H9 (cell line): ENCODE data around the gene TTC39B. TPM values are rescaled to one million over a fixed set of nuclear protein-coding genes. Genes with fewer than 3 reads are reported as not detected.

Experiments used
- DNase-seq: peaks from one replicate; pipeline ENCODE4 v3.0.0-alpha.2; 2017
- H2AFZ ChIP-seq: one replicate; pipeline ENCODE4 v1.6.1; 2013; ENCODE audit warnings: mild to moderate bottlenecking, low read length, control low read depth, moderate library complexity
- H2AK5ac ChIP-seq: 2 replicates; pipeline ENCODE4 v1.6.1; 2013; ENCODE audit warnings: low read length, control low read depth, mixed read lengths; ENCODE audit not compliant: insufficient read length
- H2BK120ac ChIP-seq: one replicate; pipeline ENCODE4 v1.6.1; 2013; ENCODE audit warnings: low read depth, mild to moderate bottlenecking, low read length, control low read depth, inconsistent platforms; ENCODE audit not compliant: poor library complexity, severe bottlenecking
- H2BK12ac ChIP-seq: 2 replicates; pipeline ENCODE4 v1.6.1; 2013; ENCODE audit warnings: low read length, control low read depth, mixed read lengths, low read depth; ENCODE audit not compliant: insufficient read length
- H2BK15ac ChIP-seq: 2 replicates; pipeline ENCODE4 v1.6.1; 2013; ENCODE audit warnings: low read depth, low read length, control low read depth
- H2BK20ac ChIP-seq: one replicate; pipeline ENCODE4 v1.6.1; 2013; ENCODE audit warnings: low read depth, mild to moderate bottlenecking, low read length, control low read depth, inconsistent platforms; ENCODE audit not compliant: poor library complexity, severe bottlenecking
- H2BK5ac ChIP-seq: 2 replicates; pipeline ENCODE4 v1.6.1; 2013; ENCODE audit warnings: low read length, control low read depth, mixed read lengths; ENCODE audit not compliant: insufficient read length
- H3K14ac ChIP-seq: 2 replicates; pipeline ENCODE4 v1.6.1; 2013; ENCODE audit warnings: low read length, control low read depth; ENCODE audit not compliant: insufficient read depth
- H3K18ac ChIP-seq: 2 replicates; pipeline ENCODE4 v1.6.1; 2013; ENCODE audit warnings: low read depth, mild to moderate bottlenecking, mixed read lengths, low read length, control low read depth; ENCODE audit not compliant: insufficient read length
- H3K23ac ChIP-seq: 2 replicates; pipeline ENCODE4 v1.6.1; 2013; ENCODE audit warnings: low read length, control low read depth, mixed read lengths, low read depth; ENCODE audit not compliant: insufficient read length
- H3K23me2 ChIP-seq: 2 replicates; pipeline ENCODE4 v1.6.1; 2013; ENCODE audit warnings: low read depth, mild to moderate bottlenecking, mixed read lengths, low read length, control low read depth; ENCODE audit not compliant: insufficient read length, poor library complexity, severe bottlenecking
- H3K27ac ChIP-seq: 2 replicates; pipeline ENCODE4 v1.5.1; 2013; ENCODE audit warnings: low read length, control low read depth, mixed read lengths, low read depth; ENCODE audit not compliant: insufficient read length
- H3K27me3 ChIP-seq: 2 replicates; pipeline ENCODE4 v1.6.1; 2013; ENCODE audit warnings: low read length, control low read depth, inconsistent platforms; ENCODE audit not compliant: insufficient read depth
- H3K4ac ChIP-seq: 2 replicates; pipeline ENCODE4 v1.6.1; 2013; ENCODE audit warnings: low read depth, mild to moderate bottlenecking, control low read depth, inconsistent platforms, low read length, moderate library complexity
- H3K4me1 ChIP-seq: 2 replicates; pipeline ENCODE4 v1.6.1; 2013; ENCODE audit warnings: low read length, control low read depth, inconsistent platforms; ENCODE audit not compliant: insufficient read depth
- H3K4me2 ChIP-seq: 2 replicates; pipeline ENCODE4 v1.6.1; 2013; ENCODE audit warnings: low read length, control low read depth, mixed read lengths; ENCODE audit not compliant: insufficient read length, insufficient read depth
- H3K56ac ChIP-seq: 2 replicates; pipeline ENCODE4 v1.6.1; 2013; ENCODE audit warnings: low read depth, mild to moderate bottlenecking, mixed read lengths, low read length, control low read depth; ENCODE audit not compliant: insufficient read length
- H3K79me1 ChIP-seq: 2 replicates; pipeline ENCODE4 v1.6.1; 2013; ENCODE audit warnings: low read depth, mild to moderate bottlenecking, moderate library complexity, low read length, control low read depth, inconsistent platforms; ENCODE audit not compliant: insufficient read depth, poor library complexity, severe bottlenecking
- H3K79me2 ChIP-seq: 2 replicates; pipeline ENCODE4 v1.6.1; 2013; ENCODE audit warnings: low read length, control low read depth, inconsistent platforms; ENCODE audit not compliant: insufficient read depth
- H3K9ac ChIP-seq: 2 replicates; pipeline ENCODE4 v1.6.1; 2013; ENCODE audit warnings: low read length, control low read depth, mixed read lengths; ENCODE audit not compliant: insufficient read length; ENCODE audit errors: extremely low read depth
- H3K9me3 ChIP-seq: one replicate; pipeline ENCODE4 v1.6.1; 2013; ENCODE audit warnings: low read depth, low read length, inconsistent platforms; ENCODE audit not compliant: control insufficient read depth
- H3T11ph ChIP-seq: one replicate; pipeline ENCODE4 v1.6.1; 2013; ENCODE audit warnings: mild to moderate bottlenecking, low read length, control low read depth, inconsistent platforms
- H4K20me1 ChIP-seq: one replicate; pipeline ENCODE4 v1.6.1; 2013; ENCODE audit not compliant: control insufficient read depth, insufficient read length, insufficient read depth
- H4K5ac ChIP-seq: 2 replicates; pipeline ENCODE4 v1.6.1; 2013; ENCODE audit warnings: low read depth, mild to moderate bottlenecking, mixed read lengths, low read length, control low read depth; ENCODE audit not compliant: insufficient read length
- H4K8ac ChIP-seq: replicated peaks from 2 replicates; pipeline ENCODE4 v1.6.1; 2013; ENCODE audit warnings: low read length, control low read depth, mixed read lengths, low read depth; ENCODE audit not compliant: insufficient read length
- H4K91ac ChIP-seq: 2 replicates; pipeline ENCODE4 v1.6.1; 2013; ENCODE audit warnings: low read depth, mild to moderate bottlenecking, moderate library complexity, mixed read lengths, low read length, control low read depth; ENCODE audit not compliant: insufficient read length
- H3K27ac Mint-ChIP-seq, 3 experiments: 2 replicates in 2 of 3; 3 replicates in 1 of 3; pipeline ENCODE4 v1.8.0; 2020 to 2021; ENCODE audit warnings: mixed read lengths in 3 of 3, mild to moderate bottlenecking in 1 of 3, moderate library complexity in 1 of 3
- H3K27me3 Mint-ChIP-seq: 2 replicates; pipeline ENCODE4 v1.8.0; 2021; ENCODE audit warnings: low read depth, mild to moderate bottlenecking, moderate library complexity, mixed read lengths
- H3K36me3 Mint-ChIP-seq, 3 experiments: 2 replicates in 2 of 3; 3 replicates in 1 of 3; pipeline ENCODE4 v1.8.0; 2020 to 2021; ENCODE audit warnings: low read depth in 3 of 3, mixed read lengths in 3 of 3; ENCODE audit not compliant: insufficient read depth in 1 of 3
- H3K4me1 Mint-ChIP-seq, 2 experiments: 2 replicates each; pipeline ENCODE4 v1.8.0; 2020; ENCODE audit warnings: mixed read lengths in 2 of 2
- H3K4me3 Mint-ChIP-seq, 2 experiments: 2 replicates in 1 of 2; 3 replicates in 1 of 2; pipeline ENCODE4 v1.8.0; 2020 to 2021; ENCODE audit warnings: mild to moderate bottlenecking in 2 of 2, mixed read lengths in 2 of 2, moderate library complexity in 1 of 2
- H3K9me3 Mint-ChIP-seq, 2 experiments: 2 replicates in 1 of 2; 3 replicates in 1 of 2; pipeline ENCODE4 v1.8.0; 2020; ENCODE audit warnings: mild to moderate bottlenecking in 2 of 2, mixed read lengths in 2 of 2, moderate library complexity in 1 of 2
- CTCF ChIP-seq: fragments of 200-600 bp; sonication (generic); conservative IDR thresholded peaks from 3 replicates; pipeline ENCODE4 v1.8.0; 2021; ENCODE audit warnings: antibody characterized with exemption, mild to moderate bottlenecking
- WGBS: extraction: QIAGEN DNeasy Blood & Tissue Kit; methylation state at CpG from one replicate; pipeline ENCODE4 v1.1.7; 2013; ENCODE audit warnings: missing lambda C conversion rate, low lambda C conversion rate, mixed read lengths; ENCODE audit not compliant: insufficient read length; ENCODE audit errors: extremely low coverage; 5-methylcytosine and 5-hydroxymethylcytosine counted together
- total RNA-seq: library from RNA; stranded (reverse); gene quantifications from 2 replicates; pipeline ENCODE4 v1.2.1, GENCODE V29; 2021

The TTC39B gene
- total RNA-seq, 1 experiment from 2014 or later, result 8.2 TPM

- no peaks in the 10 kb centered on the region; a peak in 1 of 7 replicates for H3K36me3 Mint-ChIP-seq
- H3K4me2 ChIP-seq, result no peak overlapping the region
- WGBS, result no CpG with 5 or more reads among the region's 4 CpGs
- no peaks in the 10 kb centered on the region for H3K27me3 Mint-ChIP-seq
- no peaks in the 10 kb centered on the region for H3K4me1 ChIP-seq
- no peak overlapping the region for H4K5ac ChIP-seq
- H4K91ac ChIP-seq, result no peak overlapping the region
- no peaks in the 10 kb centered on the region for H3K23me2 ChIP-seq
- no peaks in the 10 kb centered on the region for H3K79me1 ChIP-seq
- H3K27me3 ChIP-seq, result no peaks in the 10 kb centered on the region
- TF ChIP-seq CTCF, result no peak
- H2BK120ac ChIP-seq, result no peak overlapping the region
- peaks cover 0 to 4% of the 10 kb centered on the region in 2 experiments; a peak in 3 of 5 replicates for H3K9me3 Mint-ChIP-seq
- H2AK5ac ChIP-seq, result no peak overlapping the region
- no peak overlapping the region for H3K56ac ChIP-seq
- H3K14ac ChIP-seq, result no peak overlapping the region
- no peaks in the 10 kb centered on the region for H4K20me1 ChIP-seq
- H3K79me2 ChIP-seq, result no peaks in the 10 kb centered on the region
- no peak overlapping the region for H3K9ac ChIP-seq
- no peak overlapping the region for H2BK5ac ChIP-seq
- H3K27ac ChIP-seq, result no peak overlapping the region
- no peak overlapping the region for H2BK12ac ChIP-seq
- no peak overlapping the region for H2AFZ ChIP-seq
- H3K4ac ChIP-seq, result no peak overlapping the region
- H3K4me3 Mint-ChIP-seq, result no peak overlapping the region
- H2BK15ac ChIP-seq, result no peak overlapping the region
- no peak overlapping the region for H3T11ph ChIP-seq
- no peak overlapping the region for H3K18ac ChIP-seq
- no peak overlapping the region for H2BK20ac ChIP-seq
- H3K27ac Mint-ChIP-seq, result no peak overlapping the region
- no peak overlapping the region for H4K8ac ChIP-seq
- DNase-seq, result no peak
- no peaks in the 10 kb centered on the region for H3K9me3 ChIP-seq
- H3K23ac ChIP-seq, result no peak overlapping the region
- 0 out of 4 replicates have a peak, but pooled peaks cover 3% of the 10 kb centered on the region in 2 experiments for H3K4me1 Mint-ChIP-seq
Observed at GRCh38 chr9:15333376-15333881, 26.4 kb upstream of the TTC39B start.
